T-cell (primary cell): ENCODE data around the gene VAPA. TPM values are rescaled to one million over a fixed set of nuclear protein-coding genes. Genes with fewer than 3 reads are reported as not detected.

Experiments
- ATAC-seq, 4 experiments: fragments of 200-7000 bp in 3 of 4; fragments of 150-1000 bp in 1 of 4; cut with Tn5 transposase; replicated peaks in 1 of 4; 1 replicate in 3 of 4; 2 replicates in 1 of 4; pipeline ENCODE4 v1.10.0; 2021; ENCODE audit warnings: moderate library complexity in 3 of 4, mild to moderate bottlenecking in 2 of 4, moderate number of reproducible peaks in 1 of 4
- CTCF ChIA-PET, 2 donors: fragments of 300-600 bp; sonication (Branson Sonifier 250); formaldehyde crosslinking; loops; one replicate each; lab custom pipeline; 2022; ENCODE audit warnings: antibody characterized with exemption in 2 of 2; lab: Charles Lee
- POLR2A ChIA-PET, 2 donors: fragments of 300-600 bp; sonication (Branson Sonifier 250); formaldehyde crosslinking; loops; one replicate each; lab custom pipeline; 2022; ENCODE audit warnings: antibody characterized with exemption in 2 of 2; lab: Charles Lee
- DNase-seq, 35 experiments: peaks; one replicate each; pipeline versions ENCODE4 v3.0.0 to v3.0.0-alpha.2; 2013 to 2023
- H3K27ac ChIP-seq: one replicate; pipeline ENCODE4 v1.5.1; 2013; ENCODE audit warnings: low read length
- H3K27me3 ChIP-seq, 2 experiments: replicated peaks in 1 of 2; 1 replicate in 1 of 2; 2 replicates in 1 of 2; pipeline versions ENCODE4 v1.6.1 to v1.7.0; 2013; ENCODE audit warnings: low read length in 1 of 2, mixed read lengths in 1 of 2; ENCODE audit not compliant: control insufficient read depth in 2 of 2, insufficient read depth in 2 of 2; ENCODE audit errors: extremely low read depth in 1 of 2
- H3K36me3 ChIP-seq, 2 donors: 1 replicate in 1 of 2; 2 replicates in 1 of 2; pipeline versions ENCODE4 v1.6.1 to v1.7.0; 2013; ENCODE audit warnings: low read length in 1 of 2; ENCODE audit not compliant: control insufficient read depth in 2 of 2, insufficient read depth in 1 of 2; ENCODE audit errors: extremely low read depth in 1 of 2
- H3K4me1 ChIP-seq, 2 experiments: 1 replicate in 1 of 2; 2 replicates in 1 of 2; pipeline versions ENCODE4 v1.6.1 to v1.7.0; 2013; ENCODE audit warnings: low read length in 2 of 2, mixed read lengths in 1 of 2; ENCODE audit not compliant: insufficient read depth in 2 of 2, control insufficient read depth in 1 of 2; ENCODE audit errors: extremely low read depth in 1 of 2
- H3K4me3 ChIP-seq, 2 donors: 1 replicate in 1 of 2; 2 replicates in 1 of 2; pipeline versions ENCODE4 v1.5.1 to v1.7.0; 2013; ENCODE audit warnings: mild to moderate bottlenecking in 2 of 2, low read length in 1 of 2, moderate library complexity in 1 of 2; ENCODE audit not compliant: control insufficient read depth in 1 of 2; ENCODE audit errors: extremely low read depth in 1 of 2
- H3K9me3 ChIP-seq: 2 replicates; pipeline ENCODE4 v1.7.0; 2013
- H3K27ac Mint-ChIP-seq, 2 donors: one replicate each; pipeline ENCODE4 v1.8.0; 2020 to 2021; ENCODE audit warnings: mild to moderate bottlenecking in 2 of 2, mixed read lengths in 2 of 2
- H3K27me3 Mint-ChIP-seq, 2 donors: one replicate each; pipeline ENCODE4 v1.8.0; 2021 to 2022; ENCODE audit warnings: mixed read lengths in 2 of 2
- H3K36me3 Mint-ChIP-seq: one replicate; pipeline ENCODE4 v1.8.0; 2021; ENCODE audit warnings: mixed read lengths
- H3K4me1 Mint-ChIP-seq, 3 donors: one replicate each; pipeline ENCODE4 v1.8.0; 2020 to 2022; ENCODE audit warnings: mixed read lengths in 3 of 3, mild to moderate bottlenecking in 1 of 3
- H3K4me3 Mint-ChIP-seq, 3 donors: one replicate each; pipeline ENCODE4 v1.8.0; 2020 to 2022; ENCODE audit warnings: mild to moderate bottlenecking in 3 of 3, mixed read lengths in 3 of 3, moderate library complexity in 3 of 3
- H3K9me3 Mint-ChIP-seq, 3 donors: one replicate each; pipeline ENCODE4 v1.8.0; 2020 to 2022; ENCODE audit warnings: mixed read lengths in 3 of 3
- WGBS: methylation state at CpG from one replicate; pipeline ENCODE4 v1.1.5; 2013; ENCODE audit warnings: missing lambda C conversion rate; ENCODE audit not compliant: insufficient coverage; 5-methylcytosine and 5-hydroxymethylcytosine counted together
- total RNA-seq, 35 experiments: library from RNA in 6 of 35; stranded (reverse) in 6 of 35; fragments of 120-200 nt in 1 of 35; gene quantifications; one replicate each; pipeline versions ENCODE4 v1.2.1 to v1.2.4 and lab custom pipeline; 2013 to 2026

The VAPA gene
- total RNA-seq, 5 donors from 2014 or later (not counting 1 experiment from before 2014, with no cell fraction given): 116 to 157 (median 119) TPM

GRCh38 chr18:9922592-9923311 is 8.9 kb downstream of the VAPA start:
- CTCF ChIA-PET: interaction anchor here (0.5 to 1.3 kb wide), 3 partner anchors 8 to 1808 kb away, joined by 3 to 4 read pairs (median 3); no protein-coding TSS in a partner anchor
- DNase-seq: no peak
- H3K27ac Mint-ChIP-seq: no peak overlapping the region
- H3K27ac ChIP-seq: no peak overlapping the region
- H3K4me3 ChIP-seq: no peak overlapping the region
- no peaks in the 10 kb centered on the region for H3K36me3 Mint-ChIP-seq
- no peaks in the 10 kb centered on the region for H3K9me3 Mint-ChIP-seq
- H3K36me3 ChIP-seq: no peaks in the 10 kb centered on the region
- peak overlapping the region; percentile 1 to 40 (median 37) for H3K4me3 Mint-ChIP-seq
- peaks cover 53 to 54% (median 54%) of the 10 kb centered on the region in 3 donors for H3K4me1 Mint-ChIP-seq
- no CpG with 5 or more reads among the region's 4 CpGs for WGBS
- POLR2A ChIA-PET: no interaction called here
- no peaks in the 10 kb centered on the region for H3K27me3 ChIP-seq
- H3K27me3 Mint-ChIP-seq: no peaks in the 10 kb centered on the region
- H3K9me3 ChIP-seq: no peaks in the 10 kb centered on the region
- ATAC-seq: peak in 1 of 4 experiments; percentile 52
- H3K4me1 ChIP-seq: peaks cover 29 to 79% of the 10 kb centered on the region in 2 experiments

GRCh38 chr18:9924371-9924943 is 10.6 kb downstream of the VAPA start:
- Mint-ChIP-seq H3K9me3 (no peaks in the 10 kb centered on the region), H3K27me3 (no peaks in the 10 kb centered on the region), H3K4me1 (peaks cover 70 to 71% (median 70%) of the 10 kb centered on the region in 3 donors), H3K4me3 (peak overlapping the region in 2 of 3 donors; percentile 0 to 69), H3K36me3 (no peaks in the 10 kb centered on the region), H3K27ac (no peak overlapping the region)
- H3K4me1 ChIP-seq: peaks cover 26 to 78% of the 10 kb centered on the region in 2 experiments
- no peaks in the 10 kb centered on the region for H3K27me3 ChIP-seq
- ChIA-PET POLR2A (interaction anchor here (0.8 to 0.9 kb wide), 2 partner anchors 9 to 14 kb away, joined by 3 read pairs; no protein-coding TSS in a partner anchor), CTCF (interaction anchor here in 1 of 2 donors (0.7 kb wide), 1 partner anchor 736 kb away, joined by 3 read pairs; no protein-coding TSS in a partner anchor)
- no peaks in the 10 kb centered on the region for H3K36me3 ChIP-seq
- WGBS: no CpG with 5 or more reads among the region's 4 CpGs
- H3K4me3 ChIP-seq: no peak overlapping the region
- no peak for ATAC-seq
- no peak for DNase-seq
- H3K9me3 ChIP-seq: no peaks in the 10 kb centered on the region
- H3K27ac ChIP-seq: no peak overlapping the region

GRCh38 chr18:9925369-9925768 is 11.6 kb downstream of the VAPA start:
- H3K27me3 Mint-ChIP-seq: no peaks in the 10 kb centered on the region
- H3K36me3 Mint-ChIP-seq: no peaks in the 10 kb centered on the region
- no peak overlapping the region for H3K27ac ChIP-seq
- H3K9me3 ChIP-seq: no peaks in the 10 kb centered on the region
- no peak for DNase-seq
- peaks cover 18 to 74% of the 10 kb centered on the region in 2 experiments for H3K4me1 ChIP-seq
- no CpG with 5 or more reads among the region's 1 CpG for WGBS
- CTCF ChIA-PET: no interaction called here
- no peaks in the 10 kb centered on the region for H3K27me3 ChIP-seq
- no peaks in the 10 kb centered on the region for H3K36me3 ChIP-seq
- ATAC-seq: no peak
- H3K4me3 ChIP-seq: no peak overlapping the region
- H3K27ac Mint-ChIP-seq: no peak overlapping the region
- peaks cover 75 to 76% (median 76%) of the 10 kb centered on the region in 3 donors for H3K4me1 Mint-ChIP-seq
- no peak overlapping the region for H3K4me3 Mint-ChIP-seq
- POLR2A ChIA-PET: no interaction called here
- H3K9me3 Mint-ChIP-seq: no peaks in the 10 kb centered on the region

- Mint-ChIP-seq H3K9me3 (no peaks in the 10 kb centered on the region), H3K36me3 (no peaks in the 10 kb centered on the region), H3K4me3 (no peak overlapping the region), H3K27me3 (no peaks in the 10 kb centered on the region), H3K4me1 (peaks cover 76 to 78% (median 77%) of the 10 kb centered on the region in 3 donors), H3K27ac (no peak overlapping the region)
- no CpG with 5 or more reads among the region's 4 CpGs for WGBS
- Histone ChIP-seq H3K27me3 (no peaks in the 10 kb centered on the region), H3K9me3 (no peaks in the 10 kb centered on the region), H3K36me3 (no peaks in the 10 kb centered on the region), H3K27ac (no peak overlapping the region), H3K4me3 (no peak overlapping the region), H3K4me1 (peaks cover 14 to 70% of the 10 kb centered on the region in 2 experiments)
- ATAC-seq: no peak
- CTCF ChIA-PET: no interaction called here
- POLR2A ChIA-PET: interaction anchor here (0.6 to 1.0 kb wide), 3 partner anchors 11 to 775 kb away, joined by 3 to 5 read pairs (median 3); no protein-coding TSS in a partner anchor
- DNase-seq: no peak
These were observed 12.0 kb downstream of the VAPA start for GRCh38 chr18:9925795-9926194.

GRCh38 chr18:9926223-9926894 is 12.5 kb downstream of the VAPA start:
- POLR2A ChIA-PET: interaction anchor here (0.6 to 1.0 kb wide), 4 partner anchors 11 to 776 kb away, joined by 3 to 5 read pairs (median 3); no protein-coding TSS in a partner anchor
- DNase-seq: no peak
- H3K4me3 Mint-ChIP-seq: peak overlapping the region in 1 of 3 donors; percentile 36
- Histone ChIP-seq H3K4me3 (no peak overlapping the region), H3K36me3 (no peaks in the 10 kb centered on the region), H3K27me3 (no peaks in the 10 kb centered on the region), H3K9me3 (no peaks in the 10 kb centered on the region), H3K4me1 (peaks cover 14 to 69% of the 10 kb centered on the region in 2 experiments), H3K27ac (no peak overlapping the region)
- CTCF ChIA-PET: interaction anchor here in 1 of 2 donors (0.7 kb wide), 1 partner anchor 705 kb away, joined by 6 read pairs; no protein-coding TSS in a partner anchor
- no peaks in the 10 kb centered on the region for H3K9me3 Mint-ChIP-seq
- peaks cover 81 to 83% (median 83%) of the 10 kb centered on the region in 3 donors for H3K4me1 Mint-ChIP-seq
- no peaks in the 10 kb centered on the region for H3K27me3 Mint-ChIP-seq
- no peak for ATAC-seq
- H3K27ac Mint-ChIP-seq: no peak overlapping the region
- no peaks in the 10 kb centered on the region for H3K36me3 Mint-ChIP-seq
- no CpG with 5 or more reads among the region's 2 CpGs for WGBS

GRCh38 chr18:9926977-9927376 is 13.2 kb downstream of the VAPA start:
- DNase-seq (no peak), ATAC-seq (no peak)
- Mint-ChIP-seq H3K27ac (no peak overlapping the region), H3K36me3 (peaks cover 3% of the 10 kb centered on the region), H3K27me3 (no peaks in the 10 kb centered on the region), H3K4me3 (peak overlapping the region in 1 of 3 donors; percentile 36), H3K4me1 (peaks cover 83 to 86% (median 85%) of the 10 kb centered on the region in 3 donors), H3K9me3 (no peaks in the 10 kb centered on the region)
- no CpG with 5 or more reads among the region's 1 CpG for WGBS
- H3K27ac ChIP-seq: no peak overlapping the region
- ChIA-PET CTCF (interaction anchor here in 1 of 2 donors (0.7 kb wide), 1 partner anchor 706 kb away, joined by 6 read pairs; no protein-coding TSS in a partner anchor), POLR2A (interaction anchor here in 1 of 2 donors (0.7 to 0.9 kb wide), 2 partner anchors 12 to 13 kb away, joined by 3 read pairs; partner anchors contain the start of gene VAPA)
- H3K27me3 ChIP-seq: no peaks in the 10 kb centered on the region
- peaks cover 11 to 66% of the 10 kb centered on the region in 2 experiments for H3K4me1 ChIP-seq
- H3K36me3 ChIP-seq: peaks cover 0 to under 1% of the 10 kb centered on the region in 2 donors
- no peak overlapping the region for H3K4me3 ChIP-seq
- no peaks in the 10 kb centered on the region for H3K9me3 ChIP-seq
